ENCODE data around the gene DDR2.

DDR2 gene

GRCh38 chr1:162662013-162662412, 29.7 kb downstream of the DDR2 start:
- no peak for TF ChIP-seq CTCF (IDR thresholded peaks at IDR 0.05; ENCODE audit: extremely low read depth, missing control alignments)
- DNase-seq (ENCODE audit: low spot score) = no peak

DNA sequence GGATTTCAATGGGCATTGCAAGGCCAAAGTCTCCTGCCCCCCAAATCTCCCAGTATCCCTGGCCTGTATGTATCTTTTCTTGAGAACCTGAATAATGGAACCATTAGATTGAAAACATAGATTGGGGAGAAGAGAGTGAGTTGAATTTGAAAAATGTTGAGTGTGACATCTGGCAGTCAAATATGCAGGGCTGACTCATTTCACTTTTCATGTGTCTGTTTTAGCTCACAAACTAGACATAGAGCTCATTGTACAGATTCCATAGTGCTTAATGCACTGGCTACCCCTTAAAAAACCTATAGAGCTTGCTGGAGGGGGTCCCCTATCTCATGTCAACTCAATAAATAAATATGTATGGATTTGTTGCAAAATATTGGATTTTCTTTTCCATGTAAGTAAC, 30.8 kb downstream of the DDR2 start:
- DNase-seq (ENCODE audit: low spot score) = peak; percentile 39

DNA sequence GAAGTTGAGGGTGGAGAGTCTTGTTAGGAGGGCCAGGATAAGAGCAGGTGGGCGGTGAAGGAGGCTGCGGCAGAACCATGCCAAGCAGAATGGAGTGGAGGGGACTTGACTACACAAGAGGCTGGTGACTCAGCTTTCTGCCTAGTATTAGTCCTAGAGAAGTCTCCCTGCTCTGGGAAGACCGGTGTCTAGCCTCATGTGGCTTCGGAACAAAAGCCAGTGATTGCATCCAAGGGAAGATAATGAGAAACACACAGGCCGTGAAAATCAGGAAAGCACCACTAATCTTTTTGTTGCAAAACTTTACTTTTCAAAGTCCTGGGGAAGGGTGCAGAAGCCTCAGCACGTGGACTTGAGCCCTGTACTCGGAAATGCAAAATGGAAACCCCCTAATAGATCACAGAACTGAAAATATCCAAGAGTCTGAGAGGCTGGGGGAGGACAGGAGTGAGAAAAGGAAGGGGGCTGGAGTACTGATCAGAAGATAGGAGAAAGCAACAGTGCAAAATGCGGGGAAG, 31.4 kb downstream of the DDR2 start:
- peak; percentile 15 for DNase-seq (ENCODE audit: low spot score)
- TF ChIP-seq CTCF (IDR thresholded peaks at IDR 0.05; ENCODE audit: extremely low read depth, missing control alignments) = no peak

More for the DNA sequence above, 30.8 kb downstream of the DDR2 start:
- TF ChIP-seq CTCF (IDR thresholded peaks at IDR 0.05; ENCODE audit: extremely low read depth, missing control alignments) = no peak

DNA sequence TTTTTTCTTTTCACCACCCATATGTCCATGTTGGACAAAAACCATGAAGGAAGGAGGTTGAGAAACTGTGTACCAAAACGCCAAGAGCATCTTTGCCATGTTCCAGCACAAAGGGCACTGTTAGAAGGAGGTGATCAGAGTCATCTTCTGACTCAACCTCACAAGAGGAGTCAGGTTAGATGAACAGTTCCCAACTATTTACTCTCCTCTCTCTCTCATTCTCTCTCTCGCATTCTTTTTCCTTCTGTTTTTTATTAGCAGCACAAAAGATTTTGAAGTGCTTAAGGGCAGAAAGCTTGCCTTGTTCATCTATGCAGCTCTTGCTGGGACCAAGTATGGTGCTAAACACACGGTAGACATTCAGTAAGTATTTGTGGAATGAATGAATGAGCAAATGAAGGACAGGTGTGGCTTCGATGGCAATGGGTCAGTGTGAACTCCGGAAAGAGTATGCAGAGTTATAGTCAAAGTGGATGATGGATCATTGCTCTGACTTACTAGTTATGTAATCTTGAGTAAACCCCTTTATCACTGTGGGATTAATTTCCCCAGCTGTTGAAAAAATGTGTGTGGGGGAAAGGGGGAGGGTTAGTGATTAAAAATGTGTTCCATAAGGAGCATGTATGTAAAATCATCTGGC, 33.9 kb downstream of the DDR2 start:
- TF ChIP-seq CTCF (IDR thresholded peaks at IDR 0.05; ENCODE audit: extremely low read depth, missing control alignments) = no peak
- DNase-seq (ENCODE audit: low spot score) = no peak

GRCh38 chr1:162667381-162668080, 35.3 kb downstream of the DDR2 start:
- no peak for DNase-seq (ENCODE audit: low spot score)
- no peak for TF ChIP-seq CTCF (IDR thresholded peaks at IDR 0.05; ENCODE audit: extremely low read depth, missing control alignments)

DNA sequence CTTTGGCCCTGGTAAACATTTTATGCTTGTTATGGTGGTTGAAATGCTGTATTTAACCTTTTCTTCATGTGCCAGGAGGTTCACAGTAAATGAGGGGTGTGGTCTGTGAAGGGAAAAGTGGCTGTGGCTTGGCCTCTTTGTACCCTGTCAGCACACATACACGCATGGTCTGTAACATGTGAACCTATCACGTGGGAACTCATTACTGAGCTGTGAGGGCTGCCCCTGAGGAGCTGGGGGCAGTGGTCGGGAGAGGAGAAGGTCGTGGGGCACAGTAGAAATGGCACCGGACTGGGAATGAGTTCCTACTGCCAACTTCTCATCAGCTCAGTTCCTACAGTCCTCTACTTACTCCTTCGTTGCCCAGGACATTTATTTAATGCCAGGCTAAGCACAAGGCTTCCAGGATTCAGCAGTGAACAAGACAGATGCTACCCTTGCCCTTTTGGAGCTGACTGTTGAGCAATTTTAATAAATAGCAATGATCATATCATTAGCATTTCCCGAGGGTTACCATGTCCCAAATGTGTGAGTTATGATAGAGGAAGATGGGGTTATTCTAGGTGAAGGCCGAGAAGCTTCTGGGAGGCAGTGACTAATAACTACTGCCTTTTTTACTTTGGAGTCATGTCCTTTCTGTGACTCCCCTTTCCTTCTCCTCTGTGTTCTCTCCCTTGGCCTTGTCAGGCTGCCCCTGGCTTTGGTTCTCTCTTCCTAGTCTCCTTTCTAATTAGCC, 38.8 kb downstream of the DDR2 start:
- no peak for DNase-seq (ENCODE audit: low spot score)
- TF ChIP-seq CTCF (IDR thresholded peaks at IDR 0.05; ENCODE audit: extremely low read depth, missing control alignments) = no peak
